Effector memory CD4-positive, alpha-beta T cell (primary cell): ENCODE results near the gene PPARG.

ENCODE experiments used
- DNase-seq, 3 donors: peaks; one replicate each; pipeline ENCODE4 v3.0.0-alpha.2; 2020
- H3K27ac ChIP-seq: 2 replicates; pipeline ENCODE4 v1.7.0; 2013; ENCODE audit warnings: mild to moderate bottlenecking, low read length, moderate library complexity; ENCODE audit not compliant: insufficient read depth, poor library complexity, severe bottlenecking
- H3K27me3 ChIP-seq: replicated peaks from 2 replicates; pipeline ENCODE4 v1.7.0; 2013; ENCODE audit warnings: mild to moderate bottlenecking, low read length; ENCODE audit not compliant: insufficient read depth, control insufficient read depth, poor library complexity, severe bottlenecking
- H3K36me3 ChIP-seq: 2 replicates; pipeline ENCODE4 v1.7.0; 2013; ENCODE audit warnings: mild to moderate bottlenecking, low read length, moderate library complexity; ENCODE audit not compliant: control insufficient read depth, insufficient read depth
- H3K4me1 ChIP-seq: 2 replicates; pipeline ENCODE4 v1.7.0; 2013; ENCODE audit warnings: low read length, mild to moderate bottlenecking; ENCODE audit not compliant: control insufficient read depth, insufficient read depth, poor library complexity, severe bottlenecking
- H3K4me3 ChIP-seq: 2 replicates; pipeline ENCODE4 v1.7.0; 2013; ENCODE audit warnings: low read length, low read depth, mild to moderate bottlenecking; ENCODE audit not compliant: insufficient read depth, poor library complexity, severe bottlenecking
- H3K9me3 ChIP-seq: 2 replicates; pipeline ENCODE4 v1.7.0; 2013; ENCODE audit warnings: mild to moderate bottlenecking, low read length, moderate library complexity; ENCODE audit not compliant: control insufficient read depth

The PPARG gene

DNA sequence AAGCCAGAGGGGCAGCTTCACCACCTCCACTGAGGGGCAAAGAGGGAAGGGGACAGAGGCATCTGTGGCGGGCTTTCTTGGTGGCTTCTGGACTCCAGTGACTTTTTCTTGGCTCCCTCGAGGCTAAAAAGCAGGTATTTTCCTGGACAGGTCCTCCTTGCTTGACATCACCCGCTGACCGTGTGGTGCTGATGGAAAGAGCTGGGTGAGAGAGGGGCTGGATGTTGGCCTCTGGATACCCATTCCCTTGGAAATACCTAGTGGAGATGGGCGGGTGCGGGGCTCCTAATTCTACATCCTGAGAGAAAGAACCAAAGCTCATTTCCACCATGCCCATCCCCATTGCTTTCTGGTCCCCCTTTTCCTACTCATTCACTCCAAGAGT is 148.3 kb downstream of the PPARG start:
- H3K4me3 ChIP-seq = no peak overlapping the region
- H3K27ac ChIP-seq = no peak overlapping the region
- no peaks in the 10 kb centered on the region for H3K36me3 ChIP-seq
- H3K9me3 ChIP-seq = no peaks in the 10 kb centered on the region
- no peak for DNase-seq
- H3K4me1 ChIP-seq = no peaks in the 10 kb centered on the region
- H3K27me3 ChIP-seq = no peaks in the 10 kb centered on the region

DNA sequence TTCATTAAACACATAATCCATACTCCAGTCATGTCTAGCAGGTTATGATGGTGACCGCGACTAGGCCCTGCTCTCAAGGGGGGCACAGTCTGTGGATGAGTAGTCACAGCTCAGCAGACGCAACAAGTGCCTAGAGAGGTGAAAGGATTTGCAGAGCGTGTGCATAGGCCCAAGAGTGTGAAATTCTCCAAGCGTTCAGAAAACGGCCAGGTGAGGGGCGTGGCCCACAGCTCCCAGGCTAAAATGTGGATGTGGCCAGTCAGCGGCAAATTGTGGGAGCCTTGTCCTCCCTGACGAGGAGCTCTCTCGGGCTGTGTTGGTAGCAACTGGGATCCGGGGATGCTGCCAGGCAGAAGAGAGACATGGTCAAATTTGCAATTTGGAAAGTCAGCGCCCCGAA is 149.0 kb downstream of the PPARG start:
- H3K4me1 ChIP-seq = no peaks in the 10 kb centered on the region

DNA sequence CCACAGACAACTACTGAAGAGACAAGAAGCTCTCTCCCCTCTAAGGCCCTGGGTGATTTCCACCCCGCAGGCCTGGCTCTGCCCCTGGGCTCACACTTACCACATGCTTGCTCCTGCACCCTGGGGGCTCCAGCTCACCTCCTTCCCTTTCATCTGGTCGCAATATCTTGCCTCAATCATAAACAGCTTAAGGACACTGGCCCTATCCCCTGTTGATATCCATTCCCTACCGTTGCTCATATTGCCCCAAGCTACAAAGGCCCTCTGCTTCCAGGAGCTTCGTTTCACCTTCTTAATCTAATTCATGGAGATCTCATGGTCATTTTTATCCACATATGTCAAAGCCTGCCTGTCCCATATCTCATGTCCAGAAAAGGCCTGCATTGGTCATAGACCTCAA is 149.4 kb downstream of the PPARG start:
- no peaks in the 10 kb centered on the region for H3K9me3 ChIP-seq
- H3K4me1 ChIP-seq = no peaks in the 10 kb centered on the region
- no peak overlapping the region for H3K4me3 ChIP-seq
- no peak for DNase-seq
- H3K27ac ChIP-seq = no peak overlapping the region
- H3K27me3 ChIP-seq = no peaks in the 10 kb centered on the region
- H3K36me3 ChIP-seq = no peaks in the 10 kb centered on the region

More for the DNA sequence above, 149.0 kb downstream of the PPARG start:
- H3K9me3 ChIP-seq = no peaks in the 10 kb centered on the region
- H3K27ac ChIP-seq = no peak overlapping the region
- H3K36me3 ChIP-seq = no peaks in the 10 kb centered on the region
- no peaks in the 10 kb centered on the region for H3K27me3 ChIP-seq
- H3K4me3 ChIP-seq = no peak overlapping the region
- no peak for DNase-seq

DNA sequence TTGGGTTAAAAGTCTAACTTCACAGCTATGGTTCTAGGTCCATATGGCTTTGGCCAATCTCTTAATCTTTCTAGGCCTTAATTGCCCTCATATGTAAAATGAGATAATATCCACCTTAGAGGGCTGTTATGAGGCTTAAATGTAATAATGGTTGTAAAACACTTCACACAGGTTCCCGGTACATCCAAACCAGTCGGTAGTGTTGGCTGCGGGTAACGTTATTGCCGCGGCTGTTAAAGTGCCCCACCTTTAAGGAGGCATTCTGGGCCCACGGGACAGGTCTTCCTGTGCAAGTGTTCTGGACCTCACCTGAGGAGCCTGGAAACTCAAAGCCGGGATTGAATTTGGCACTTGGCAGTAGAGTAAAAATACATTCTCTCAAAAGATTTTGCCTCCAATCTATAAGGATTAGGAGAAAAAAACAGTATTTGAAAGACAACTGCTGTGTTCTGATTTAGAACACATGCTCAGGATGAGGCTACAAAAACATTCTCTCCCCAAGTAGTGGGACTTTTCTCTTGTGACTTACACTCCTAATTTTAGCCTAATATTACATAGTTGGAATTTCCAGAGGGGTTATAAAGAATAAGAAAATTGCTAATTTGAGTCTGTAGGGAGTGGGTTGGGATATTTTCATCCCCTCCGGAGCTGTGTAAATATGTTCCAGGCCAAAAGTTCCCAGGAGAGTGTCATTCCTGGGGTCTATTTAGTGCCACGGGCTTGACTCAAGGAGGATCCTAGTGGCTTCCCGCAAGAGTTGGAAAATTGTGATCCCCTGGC is 150.5 kb downstream of the PPARG start:
- no peak for DNase-seq
- Histone ChIP-seq H3K27me3 (no peaks in the 10 kb centered on the region), H3K27ac (no peak overlapping the region), H3K9me3 (no peaks in the 10 kb centered on the region), H3K36me3 (no peaks in the 10 kb centered on the region), H3K4me3 (no peak overlapping the region), H3K4me1 (no peaks in the 10 kb centered on the region)

DNA sequence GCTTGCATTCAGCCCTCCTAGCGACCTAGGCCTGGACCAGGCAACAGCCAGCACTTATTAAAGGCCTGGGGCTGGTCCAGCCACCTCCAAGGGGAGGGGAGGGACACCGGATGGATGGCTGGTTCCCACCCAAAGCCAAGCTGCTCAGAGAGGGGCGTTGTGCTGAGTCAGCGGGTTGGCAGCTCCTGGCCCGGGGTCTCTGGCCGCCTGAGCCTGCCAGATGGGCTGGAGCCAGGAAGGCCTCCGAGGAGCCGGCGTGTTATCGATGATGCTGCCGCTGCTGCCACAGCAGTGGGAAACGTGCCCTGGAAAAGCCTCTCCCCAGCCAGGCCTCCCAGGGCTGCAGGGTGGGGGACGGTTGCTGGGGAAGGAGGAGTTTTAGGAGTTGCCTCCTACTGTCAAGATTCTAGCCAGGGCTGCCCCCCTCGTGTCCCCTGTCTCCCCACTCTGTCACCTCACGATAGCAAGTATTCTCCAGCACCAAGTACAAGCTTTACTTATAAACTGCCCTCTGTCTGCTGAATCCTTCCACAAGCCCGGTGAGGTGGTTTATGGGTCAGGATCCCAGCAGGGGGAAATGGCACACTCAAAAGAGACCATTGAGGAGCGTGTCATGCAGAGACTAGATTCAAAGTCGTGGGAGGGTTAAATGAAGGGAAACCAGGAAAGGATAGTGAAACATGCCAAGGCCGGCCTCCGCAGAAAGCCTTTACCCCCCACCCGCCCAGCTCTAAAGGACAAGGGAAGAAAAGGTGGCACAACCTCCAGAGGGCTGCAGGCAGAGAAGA is 152.3 kb downstream of the PPARG start:
- Histone ChIP-seq H3K4me3 (no peak overlapping the region), H3K9me3 (no peaks in the 10 kb centered on the region), H3K36me3 (no peaks in the 10 kb centered on the region), H3K4me1 (no peaks in the 10 kb centered on the region), H3K27ac (no peak overlapping the region), H3K27me3 (no peaks in the 10 kb centered on the region)
- DNase-seq = no peak

DNA sequence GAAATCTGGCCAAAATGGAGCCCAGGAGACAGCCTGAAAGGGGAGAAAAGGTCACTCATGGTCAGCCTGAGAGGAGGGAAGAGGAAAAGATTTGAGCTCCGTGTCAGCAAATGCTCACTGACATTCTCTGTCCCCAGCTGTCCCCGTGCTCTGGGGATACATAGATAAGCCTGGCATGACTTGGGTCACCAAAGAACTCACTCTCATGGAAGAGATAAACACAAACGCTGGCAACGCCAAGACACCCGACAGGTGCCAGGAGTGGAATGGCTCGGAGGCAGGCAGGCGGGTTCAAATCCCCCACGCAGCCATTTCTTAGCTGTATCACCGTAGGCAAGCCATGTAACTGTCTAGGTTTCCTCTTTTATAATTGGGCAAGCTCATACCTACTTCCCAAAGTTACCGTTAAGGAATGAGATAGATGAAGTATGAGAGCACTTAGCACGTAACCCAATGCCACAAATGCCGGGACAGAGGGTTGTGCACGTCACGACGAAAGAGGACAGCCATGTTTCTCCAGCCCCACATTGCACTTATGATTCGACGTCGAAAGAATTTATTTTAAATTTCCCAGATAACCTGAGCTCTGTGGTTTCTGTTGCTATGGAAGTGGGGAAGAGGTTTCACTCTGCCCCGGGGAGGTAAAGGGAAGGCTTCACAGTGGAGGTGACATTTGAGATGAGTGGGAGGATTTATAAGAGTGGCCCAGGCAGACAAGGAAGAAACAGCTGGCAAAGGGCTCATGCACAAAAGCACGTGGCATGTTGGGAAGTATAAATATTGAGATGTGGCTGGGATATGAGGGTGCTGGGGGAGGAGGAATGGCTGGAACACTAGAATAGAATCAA is 154.0 kb downstream of the PPARG start:
- no peak overlapping the region for H3K4me3 ChIP-seq
- no peak overlapping the region for H3K27ac ChIP-seq
- H3K27me3 ChIP-seq = no peaks in the 10 kb centered on the region
- no peaks in the 10 kb centered on the region for H3K36me3 ChIP-seq
- no peaks in the 10 kb centered on the region for H3K9me3 ChIP-seq
- no peak for DNase-seq
- no peaks in the 10 kb centered on the region for H3K4me1 ChIP-seq

DNA sequence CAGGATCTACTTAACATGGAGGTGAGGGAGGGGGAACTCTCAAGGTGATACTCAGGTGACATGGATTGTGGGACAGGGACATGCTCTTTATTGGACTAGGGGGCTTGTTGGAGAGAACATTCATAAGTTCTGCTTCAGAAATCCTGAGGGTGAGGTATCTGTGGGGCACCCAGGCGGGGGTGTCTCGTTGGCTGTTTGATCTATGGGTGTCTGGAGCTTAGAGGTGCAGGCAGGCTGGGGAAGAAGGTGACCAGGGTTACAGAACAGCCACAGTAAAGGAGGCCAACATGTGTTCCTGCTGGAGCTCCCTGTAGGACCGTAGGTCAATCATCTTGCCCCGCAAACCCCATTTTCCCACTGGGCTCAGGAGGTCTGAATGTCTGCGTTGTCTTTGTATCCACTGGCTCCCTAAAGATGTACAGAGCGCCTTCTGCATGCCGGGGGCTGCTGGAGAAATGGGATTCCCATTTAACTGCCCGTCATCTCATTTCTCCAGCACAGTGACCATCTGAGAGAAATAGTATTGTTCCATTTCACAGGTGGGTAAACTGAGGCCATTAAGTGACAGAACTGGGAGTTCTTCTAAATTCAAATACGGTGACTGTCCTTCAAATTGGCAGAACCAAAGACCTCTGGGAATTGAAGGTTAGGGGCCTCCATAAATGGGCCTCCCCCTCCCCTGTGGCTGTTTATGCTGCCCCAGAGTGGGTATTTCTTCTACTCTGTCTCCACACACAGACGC is 155.1 kb downstream of the PPARG start:
- H3K36me3 ChIP-seq = no peaks in the 10 kb centered on the region
- H3K4me3 ChIP-seq = no peak overlapping the region
- H3K27ac ChIP-seq = no peak overlapping the region
- H3K9me3 ChIP-seq = no peaks in the 10 kb centered on the region
- no peaks in the 10 kb centered on the region for H3K4me1 ChIP-seq
- H3K27me3 ChIP-seq = no peaks in the 10 kb centered on the region
- no peak for DNase-seq

DNA sequence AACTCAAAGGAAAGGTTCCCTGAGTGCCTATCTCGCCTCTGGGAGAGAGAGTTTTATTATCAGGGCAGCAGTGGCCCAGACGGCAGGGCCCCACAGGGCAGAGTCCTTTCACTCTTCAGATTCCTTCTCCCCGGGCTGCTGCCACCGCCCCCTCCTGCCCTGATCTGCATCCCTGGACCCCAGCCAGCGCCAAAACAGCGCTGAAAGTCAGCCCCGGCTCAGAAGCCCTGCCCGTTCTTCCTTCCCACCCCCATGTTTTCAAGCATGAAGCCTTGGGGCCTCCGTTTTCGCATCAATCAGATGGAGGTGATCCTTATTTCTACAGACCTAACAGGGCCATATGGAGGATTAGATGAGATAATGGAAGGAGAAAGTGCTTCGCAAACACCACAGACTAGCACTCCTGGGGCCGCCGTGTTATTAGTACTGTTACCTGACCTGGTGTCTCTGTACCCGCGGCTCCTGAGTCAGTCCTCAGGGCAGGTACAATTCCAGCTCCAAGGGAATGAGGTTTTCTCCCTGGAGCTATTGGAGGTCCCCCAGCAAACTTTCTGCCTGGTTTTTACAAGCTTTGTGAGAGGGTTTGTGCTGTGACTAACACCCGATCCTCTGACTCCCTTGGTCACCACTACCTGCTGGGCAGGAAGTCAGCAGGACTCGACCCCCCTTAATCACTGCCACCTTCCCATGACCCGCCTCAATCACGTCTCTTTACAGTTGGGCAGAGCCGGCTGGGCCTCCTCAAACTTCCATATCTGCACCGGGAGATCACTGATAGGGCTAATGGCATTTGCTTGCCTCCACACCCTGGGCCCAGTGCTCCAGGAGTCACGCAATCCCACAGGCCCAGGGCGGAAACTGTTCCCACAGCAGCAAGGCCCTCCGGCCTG is 156.0 kb downstream of the PPARG start:
- Histone ChIP-seq H3K9me3 (no peaks in the 10 kb centered on the region), H3K27me3 (no peaks in the 10 kb centered on the region), H3K27ac (no peak overlapping the region), H3K4me3 (no peak overlapping the region), H3K4me1 (no peaks in the 10 kb centered on the region), H3K36me3 (no peaks in the 10 kb centered on the region)
- DNase-seq = no peak
